H1 (cell line): Measurements from ENCODE around the gene FDXACB1. TPM values are rescaled to one million over a fixed set of nuclear protein-coding genes. Genes with fewer than 3 reads are reported as not detected.

Source experiments
- BACH1 ChIP-seq: IDR thresholded peaks from 2 replicates; pipeline ENCODE4 v1.6.1; 2012; ENCODE audit warnings: low read length, improper control_type of control experiment
- EGR1 ChIP-seq: IDR thresholded peaks from 2 replicates; pipeline ENCODE4 v1.6.1; 2011; ENCODE audit warnings: low read depth, low read length, borderline replicate concordance
- POLR2A ChIP-seq, 2 experiments: IDR thresholded peaks; 1 replicate in 1 of 2; 2 replicates in 1 of 2; pipeline ENCODE4 v1.6.1; 2011; ENCODE audit warnings: low read depth in 2 of 2, low read length in 2 of 2, mild to moderate bottlenecking in 2 of 2; ENCODE audit errors: control extremely low read depth in 1 of 2
- RXRA ChIP-seq: IDR thresholded peaks from 2 replicates; pipeline ENCODE4 v1.6.1; 2011; ENCODE audit warnings: low read depth, mild to moderate bottlenecking, low read length, moderate library complexity; ENCODE audit not compliant: insufficient read depth
- YY1 ChIP-seq: IDR thresholded peaks from 2 replicates; pipeline ENCODE4 v1.6.1; 2011; ENCODE audit warnings: low read depth, mild to moderate bottlenecking, low read length
- polyA plus RNA-seq, 7 experiments: library from polyadenylated mRNA; depleted of rRNA in 3 of 7; stranded (reverse) in 5 of 7; unstranded in 2 of 7; fragments of >200 nt in 5 of 7; fragments of 200-250 nt in 2 of 7; gene quantifications; 1 replicate in 5 of 7; 2 replicates in 1 of 7; 4 replicates in 1 of 7; pipeline versions ENCODE4 v1.2.1 to v1.2.3, GENCODE V29; 2011 to 2013; ENCODE audit warnings: missing spikeins in 2 of 7, mixed read lengths in 2 of 7
- total RNA-seq: library from RNA; stranded (reverse); fragmentation: NEBNext Ultra II Directional; extraction: Animal tissue kit (Norgen Biotek cat#: 25700); gene quantifications from 2 replicates; pipeline ENCODE4 v1.2.1, GENCODE V29; 2021
- TF ChIP-seq, protein P1 (sequence below): fragments of 300-600 bp; sonication (generic); IDR thresholded peaks from 2 replicates; pipeline ENCODE4 v1.7.1; 2012; ENCODE audit warnings: low read length, moderate library complexity, mild to moderate bottlenecking, inconsistent platforms; ENCODE audit not compliant: insufficient replicate concordance
- TF ChIP-seq, protein P2 (sequence below), 3 experiments: IDR thresholded peaks; 1 replicate in 2 of 3; 2 replicates in 1 of 3; pipeline versions ENCODE4 v1.5.1 to v1.6.1; 2011; ENCODE audit warnings: low read length in 3 of 3, mild to moderate bottlenecking in 3 of 3, inconsistent platforms in 2 of 3, low read depth in 1 of 3, moderate library complexity in 1 of 3; ENCODE audit not compliant: insufficient read depth in 1 of 3; ENCODE audit errors: control extremely low read depth in 1 of 3
- TF ChIP-seq, protein P3 (sequence below): IDR thresholded peaks from 2 replicates; pipeline ENCODE4 v1.6.1; 2012; ENCODE audit warnings: inconsistent platforms

Gene FDXACB1
- total and polyA plus RNA-seq, 2 of the 8 experiments (the other 6 are each of a cell fraction or from before 2014, with no cell fraction given): 1.4 to 2.3 TPM

DNA sequence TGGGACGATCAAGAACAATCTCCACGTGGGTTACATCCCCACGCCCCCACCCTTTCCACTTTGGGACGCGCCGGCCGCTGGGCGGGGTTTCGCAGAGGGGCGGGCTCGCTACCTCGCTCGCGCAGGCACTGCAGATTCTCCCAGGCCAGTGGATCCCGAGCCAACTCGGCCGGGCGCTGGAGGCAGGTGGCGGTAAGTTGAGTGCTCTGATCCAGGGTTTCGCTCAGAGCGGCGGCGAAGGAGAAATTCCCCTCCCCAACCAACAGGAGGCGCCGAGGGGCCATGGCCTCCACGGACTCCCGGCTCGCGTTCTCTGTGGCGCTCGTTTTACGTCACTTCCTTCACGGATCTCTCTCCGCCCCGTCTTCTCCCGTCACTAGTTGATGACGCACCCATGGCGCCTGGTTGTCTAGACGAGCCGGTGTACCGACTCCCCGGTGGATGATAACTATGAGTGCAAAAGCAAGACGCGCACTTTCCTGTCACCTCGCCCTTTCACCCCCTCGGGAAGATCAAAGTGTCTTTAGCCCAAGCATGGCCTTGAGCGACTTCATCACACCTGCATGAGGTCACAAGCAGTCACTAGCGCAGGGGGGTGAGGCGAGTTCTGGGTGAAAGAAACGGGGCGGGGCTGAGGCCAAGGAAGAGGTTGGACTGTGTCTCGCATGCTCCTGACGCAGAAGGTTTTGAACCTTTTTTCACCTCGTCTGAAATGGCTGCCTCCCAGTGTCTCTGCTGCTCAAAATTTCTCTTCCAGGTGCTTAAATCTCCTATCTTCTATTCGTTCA is at the start of gene FDXACB1, which contains the start of gene CFAP68 (continued):
- TF ChIP-seq, protein P1, sequence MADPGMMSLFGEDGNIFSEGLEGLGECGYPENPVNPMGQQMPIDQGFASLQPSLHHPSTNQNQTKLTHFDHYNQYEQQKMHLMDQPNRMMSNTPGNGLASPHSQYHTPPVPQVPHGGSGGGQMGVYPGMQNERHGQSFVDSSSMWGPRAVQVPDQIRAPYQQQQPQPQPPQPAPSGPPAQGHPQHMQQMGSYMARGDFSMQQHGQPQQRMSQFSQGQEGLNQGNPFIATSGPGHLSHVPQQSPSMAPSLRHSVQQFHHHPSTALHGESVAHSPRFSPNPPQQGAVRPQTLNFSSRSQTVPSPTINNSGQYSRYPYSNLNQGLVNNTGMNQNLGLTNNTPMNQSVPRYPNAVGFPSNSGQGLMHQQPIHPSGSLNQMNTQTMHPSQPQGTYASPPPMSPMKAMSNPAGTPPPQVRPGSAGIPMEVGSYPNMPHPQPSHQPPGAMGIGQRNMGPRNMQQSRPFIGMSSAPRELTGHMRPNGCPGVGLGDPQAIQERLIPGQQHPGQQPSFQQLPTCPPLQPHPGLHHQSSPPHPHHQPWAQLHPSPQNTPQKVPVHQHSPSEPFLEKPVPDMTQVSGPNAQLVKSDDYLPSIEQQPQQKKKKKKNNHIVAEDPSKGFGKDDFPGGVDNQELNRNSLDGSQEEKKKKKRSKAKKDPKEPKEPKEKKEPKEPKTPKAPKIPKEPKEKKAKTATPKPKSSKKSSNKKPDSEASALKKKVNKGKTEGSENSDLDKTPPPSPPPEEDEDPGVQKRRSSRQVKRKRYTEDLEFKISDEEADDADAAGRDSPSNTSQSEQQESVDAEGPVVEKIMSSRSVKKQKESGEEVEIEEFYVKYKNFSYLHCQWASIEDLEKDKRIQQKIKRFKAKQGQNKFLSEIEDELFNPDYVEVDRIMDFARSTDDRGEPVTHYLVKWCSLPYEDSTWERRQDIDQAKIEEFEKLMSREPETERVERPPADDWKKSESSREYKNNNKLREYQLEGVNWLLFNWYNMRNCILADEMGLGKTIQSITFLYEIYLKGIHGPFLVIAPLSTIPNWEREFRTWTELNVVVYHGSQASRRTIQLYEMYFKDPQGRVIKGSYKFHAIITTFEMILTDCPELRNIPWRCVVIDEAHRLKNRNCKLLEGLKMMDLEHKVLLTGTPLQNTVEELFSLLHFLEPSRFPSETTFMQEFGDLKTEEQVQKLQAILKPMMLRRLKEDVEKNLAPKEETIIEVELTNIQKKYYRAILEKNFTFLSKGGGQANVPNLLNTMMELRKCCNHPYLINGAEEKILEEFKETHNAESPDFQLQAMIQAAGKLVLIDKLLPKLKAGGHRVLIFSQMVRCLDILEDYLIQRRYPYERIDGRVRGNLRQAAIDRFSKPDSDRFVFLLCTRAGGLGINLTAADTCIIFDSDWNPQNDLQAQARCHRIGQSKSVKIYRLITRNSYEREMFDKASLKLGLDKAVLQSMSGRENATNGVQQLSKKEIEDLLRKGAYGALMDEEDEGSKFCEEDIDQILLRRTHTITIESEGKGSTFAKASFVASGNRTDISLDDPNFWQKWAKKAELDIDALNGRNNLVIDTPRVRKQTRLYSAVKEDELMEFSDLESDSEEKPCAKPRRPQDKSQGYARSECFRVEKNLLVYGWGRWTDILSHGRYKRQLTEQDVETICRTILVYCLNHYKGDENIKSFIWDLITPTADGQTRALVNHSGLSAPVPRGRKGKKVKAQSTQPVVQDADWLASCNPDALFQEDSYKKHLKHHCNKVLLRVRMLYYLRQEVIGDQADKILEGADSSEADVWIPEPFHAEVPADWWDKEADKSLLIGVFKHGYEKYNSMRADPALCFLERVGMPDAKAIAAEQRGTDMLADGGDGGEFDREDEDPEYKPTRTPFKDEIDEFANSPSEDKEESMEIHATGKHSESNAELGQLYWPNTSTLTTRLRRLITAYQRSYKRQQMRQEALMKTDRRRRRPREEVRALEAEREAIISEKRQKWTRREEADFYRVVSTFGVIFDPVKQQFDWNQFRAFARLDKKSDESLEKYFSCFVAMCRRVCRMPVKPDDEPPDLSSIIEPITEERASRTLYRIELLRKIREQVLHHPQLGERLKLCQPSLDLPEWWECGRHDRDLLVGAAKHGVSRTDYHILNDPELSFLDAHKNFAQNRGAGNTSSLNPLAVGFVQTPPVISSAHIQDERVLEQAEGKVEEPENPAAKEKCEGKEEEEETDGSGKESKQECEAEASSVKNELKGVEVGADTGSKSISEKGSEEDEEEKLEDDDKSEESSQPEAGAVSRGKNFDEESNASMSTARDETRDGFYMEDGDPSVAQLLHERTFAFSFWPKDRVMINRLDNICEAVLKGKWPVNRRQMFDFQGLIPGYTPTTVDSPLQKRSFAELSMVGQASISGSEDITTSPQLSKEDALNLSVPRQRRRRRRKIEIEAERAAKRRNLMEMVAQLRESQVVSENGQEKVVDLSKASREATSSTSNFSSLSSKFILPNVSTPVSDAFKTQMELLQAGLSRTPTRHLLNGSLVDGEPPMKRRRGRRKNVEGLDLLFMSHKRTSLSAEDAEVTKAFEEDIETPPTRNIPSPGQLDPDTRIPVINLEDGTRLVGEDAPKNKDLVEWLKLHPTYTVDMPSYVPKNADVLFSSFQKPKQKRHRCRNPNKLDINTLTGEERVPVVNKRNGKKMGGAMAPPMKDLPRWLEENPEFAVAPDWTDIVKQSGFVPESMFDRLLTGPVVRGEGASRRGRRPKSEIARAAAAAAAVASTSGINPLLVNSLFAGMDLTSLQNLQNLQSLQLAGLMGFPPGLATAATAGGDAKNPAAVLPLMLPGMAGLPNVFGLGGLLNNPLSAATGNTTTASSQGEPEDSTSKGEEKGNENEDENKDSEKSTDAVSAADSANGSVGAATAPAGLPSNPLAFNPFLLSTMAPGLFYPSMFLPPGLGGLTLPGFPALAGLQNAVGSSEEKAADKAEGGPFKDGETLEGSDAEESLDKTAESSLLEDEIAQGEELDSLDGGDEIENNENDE: no peak
- TF ChIP-seq POLR2A (IDR thresholded peaks at IDR 0.05; ENCODE audit: control extremely low read depth in 1 of 2, low read depth in 2 of 2, low read length in 2 of 2) (peak; percentile 67 to 77), YY1 (peak; percentile 79), EGR1 (no peak), RXRA (no peak), BACH1 (peak; percentile 75)
- TF ChIP-seq, protein P2, sequence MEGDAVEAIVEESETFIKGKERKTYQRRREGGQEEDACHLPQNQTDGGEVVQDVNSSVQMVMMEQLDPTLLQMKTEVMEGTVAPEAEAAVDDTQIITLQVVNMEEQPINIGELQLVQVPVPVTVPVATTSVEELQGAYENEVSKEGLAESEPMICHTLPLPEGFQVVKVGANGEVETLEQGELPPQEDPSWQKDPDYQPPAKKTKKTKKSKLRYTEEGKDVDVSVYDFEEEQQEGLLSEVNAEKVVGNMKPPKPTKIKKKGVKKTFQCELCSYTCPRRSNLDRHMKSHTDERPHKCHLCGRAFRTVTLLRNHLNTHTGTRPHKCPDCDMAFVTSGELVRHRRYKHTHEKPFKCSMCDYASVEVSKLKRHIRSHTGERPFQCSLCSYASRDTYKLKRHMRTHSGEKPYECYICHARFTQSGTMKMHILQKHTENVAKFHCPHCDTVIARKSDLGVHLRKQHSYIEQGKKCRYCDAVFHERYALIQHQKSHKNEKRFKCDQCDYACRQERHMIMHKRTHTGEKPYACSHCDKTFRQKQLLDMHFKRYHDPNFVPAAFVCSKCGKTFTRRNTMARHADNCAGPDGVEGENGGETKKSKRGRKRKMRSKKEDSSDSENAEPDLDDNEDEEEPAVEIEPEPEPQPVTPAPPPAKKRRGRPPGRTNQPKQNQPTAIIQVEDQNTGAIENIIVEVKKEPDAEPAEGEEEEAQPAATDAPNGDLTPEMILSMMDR (IDR thresholded peaks at IDR 0.05; ENCODE audit: control extremely low read depth in 1 of 3, insufficient read depth in 1 of 3, low read depth in 1 of 3, low read length in 3 of 3): peak; percentile 91 to 98 (median 97)
- TF ChIP-seq, protein P3, sequence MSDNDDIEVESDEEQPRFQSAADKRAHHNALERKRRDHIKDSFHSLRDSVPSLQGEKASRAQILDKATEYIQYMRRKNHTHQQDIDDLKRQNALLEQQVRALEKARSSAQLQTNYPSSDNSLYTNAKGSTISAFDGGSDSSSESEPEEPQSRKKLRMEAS: peak; percentile 48
